ENCODE results near the gene HAS3. TPM values are rescaled to one million over a fixed set of nuclear protein-coding genes. Genes with fewer than 3 reads are reported as not detected.

HAS3 gene
- 1.1 and 1.8 TPM in 2 replicates for total RNA-seq

GRCh38 chr16:69105501-69106361 is at the start of gene HAS3:
HAS3 (plus strand) TSS chr16:69105653; CDS start chr16:69109396, 3,743 bp downstream.

GRCh38 chr16:69132424-69133252 is 27.2 kb downstream of the HAS3 start, which contains the start of the genes CHTF8 and UTP4:
CHTF8 (minus strand) TSS chr16:69132588; CDS start chr16:69121458, 11,130 bp downstream.
UTP4 (plus strand) TSS chr16:69132649; CDS start chr16:69133460, 811 bp downstream.

Other genes starting within 250 kb of the HAS3 start
- gene CHTF8, start 26.9 kb downstream of the HAS3 start, total RNA-seq: 50.5 and 63.2 TPM in 2 replicates
- 16.7 and 18.7 TPM in 2 replicates for gene UTP4, start 27.0 kb downstream of the HAS3 start, total RNA-seq
- gene SNTB2, start 81.5 kb downstream of the HAS3 start, total RNA-seq: 54.4 and 61.2 TPM in 2 replicates
- 36.7 and 39.8 TPM in 2 replicates for gene VPS4A, start 205.7 kb downstream of the HAS3 start, total RNA-seq
- gene PDF, start 224.9 kb downstream of the HAS3 start, total RNA-seq: 11.5 and 11.9 TPM in 2 replicates
- gene COG8, start 233.9 kb downstream of the HAS3 start, total RNA-seq: 18.9 and 23.5 TPM in 2 replicates
- 29.5 and 33.9 TPM in 2 replicates for gene NIP7, start 234.1 kb downstream of the HAS3 start, total RNA-seq
- gene TMED6, start 246.1 kb downstream of the HAS3 start, total RNA-seq: not detected in 2 replicates

All from endothelial cell of coronary artery (primary cell).